ENCODE data around the gene PICALM.
"Not testable (repeated sequence)": the region's sequence is repeated elsewhere in the genome, so short reads cannot be mapped to it uniquely, and the experiment has no call there.

The PICALM gene

DNA sequence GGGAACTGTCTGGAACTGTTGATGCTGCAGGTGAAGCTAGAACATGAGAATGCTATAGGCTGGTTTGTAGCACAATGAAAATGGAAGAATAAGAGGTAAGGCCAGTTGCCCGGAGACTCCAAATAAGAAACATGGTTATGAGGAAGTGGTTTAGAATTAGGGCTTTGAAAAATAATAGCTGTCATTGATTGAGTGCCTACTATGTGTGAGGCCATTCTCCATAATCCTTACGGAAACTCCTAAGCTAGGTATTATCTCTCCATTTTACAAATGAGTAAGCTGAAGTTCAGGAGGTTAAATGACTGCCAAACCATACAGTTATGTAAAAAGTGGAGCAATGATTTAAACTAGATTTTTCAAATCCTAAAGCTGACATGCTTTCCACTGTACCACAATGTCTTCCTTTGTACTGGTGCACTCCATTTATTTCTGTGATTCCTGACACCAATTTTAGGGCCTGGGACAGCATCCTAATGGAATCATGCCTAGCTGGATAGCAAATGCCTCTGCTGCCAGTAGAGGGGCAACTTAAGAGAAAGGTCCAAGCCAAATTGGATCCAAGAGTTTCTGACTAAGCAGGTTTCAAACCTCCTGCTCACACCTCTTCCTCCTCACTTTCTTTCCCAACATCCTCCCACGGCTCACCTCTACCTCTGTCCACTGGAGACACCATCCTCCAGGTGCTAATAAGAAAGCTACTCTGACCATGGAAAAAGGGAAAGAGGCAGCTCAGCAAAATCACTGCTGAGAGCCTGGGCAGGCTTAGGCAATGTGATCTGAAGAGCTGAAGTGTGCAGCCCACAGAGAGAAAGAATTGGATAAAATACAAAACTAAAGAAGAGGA lies 46.9 kb upstream of the PICALM start:
- no peak for DNase-seq (ENCODE audit: low read depth, low spot score)
- POLR2A ChIA-PET = interaction anchor here (1.3 to 1.7 kb wide), 4 partner anchors 14 to 46 kb away, joined by 3 to 19 read pairs (median 4); partner anchors contain the start of gene PICALM
- CTCF ChIA-PET = interaction anchor here (0.9 to 2.6 kb wide), 8 partner anchors 14 to 103 kb away, joined by 3 to 11 read pairs (median 4); no protein-coding TSS in a partner anchor
- TF ChIP-seq, protein P1, sequence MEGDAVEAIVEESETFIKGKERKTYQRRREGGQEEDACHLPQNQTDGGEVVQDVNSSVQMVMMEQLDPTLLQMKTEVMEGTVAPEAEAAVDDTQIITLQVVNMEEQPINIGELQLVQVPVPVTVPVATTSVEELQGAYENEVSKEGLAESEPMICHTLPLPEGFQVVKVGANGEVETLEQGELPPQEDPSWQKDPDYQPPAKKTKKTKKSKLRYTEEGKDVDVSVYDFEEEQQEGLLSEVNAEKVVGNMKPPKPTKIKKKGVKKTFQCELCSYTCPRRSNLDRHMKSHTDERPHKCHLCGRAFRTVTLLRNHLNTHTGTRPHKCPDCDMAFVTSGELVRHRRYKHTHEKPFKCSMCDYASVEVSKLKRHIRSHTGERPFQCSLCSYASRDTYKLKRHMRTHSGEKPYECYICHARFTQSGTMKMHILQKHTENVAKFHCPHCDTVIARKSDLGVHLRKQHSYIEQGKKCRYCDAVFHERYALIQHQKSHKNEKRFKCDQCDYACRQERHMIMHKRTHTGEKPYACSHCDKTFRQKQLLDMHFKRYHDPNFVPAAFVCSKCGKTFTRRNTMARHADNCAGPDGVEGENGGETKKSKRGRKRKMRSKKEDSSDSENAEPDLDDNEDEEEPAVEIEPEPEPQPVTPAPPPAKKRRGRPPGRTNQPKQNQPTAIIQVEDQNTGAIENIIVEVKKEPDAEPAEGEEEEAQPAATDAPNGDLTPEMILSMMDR (IDR thresholded peaks at IDR 0.05; ENCODE audit: insufficient read depth, low read length, missing control alignments) = no peak
- no peak overlapping the region for H3K4me3 ChIP-seq (ENCODE audit: low read depth, low read length)

GRCh38 chr11:86108890-86109638 lies 40.2 kb upstream of the PICALM start:
- POLR2A ChIA-PET = no interaction called here

GRCh38 chr11:86108191-86108590 lies 39.3 kb upstream of the PICALM start:
- no peak for DNase-seq (ENCODE audit: low read depth, low spot score)
- CTCF ChIA-PET = interaction anchor here (1.0 to 2.2 kb wide), 4 partner anchors 9 to 283 kb away, joined by 3 to 7 read pairs (median 4); no protein-coding TSS in a partner anchor
- TF ChIP-seq, protein P1 (IDR thresholded peaks at IDR 0.05; ENCODE audit: insufficient read depth, low read length, missing control alignments) = no peak
- POLR2A ChIA-PET = no interaction called here
- no peak overlapping the region for H3K4me3 ChIP-seq (ENCODE audit: low read depth, low read length)

More at GRCh38 chr11:86108890-86109638, 40.2 kb upstream of the PICALM start:
- no peak for DNase-seq (ENCODE audit: low read depth, low spot score)
- CTCF ChIA-PET = interaction anchor here (1.0 kb wide), 2 partner anchors 67 to 284 kb away, joined by 3 to 4 read pairs; no protein-coding TSS in a partner anchor
- no peak overlapping the region for H3K4me3 ChIP-seq (ENCODE audit: low read depth, low read length)
- TF ChIP-seq, protein P1 (IDR thresholded peaks at IDR 0.05; ENCODE audit: insufficient read depth, low read length, missing control alignments) = no peak

- ChIA-PET CTCF (interaction anchor here (2.1 to 2.2 kb wide), 2 partner anchors 10 to 87 kb away, joined by 5 to 7 read pairs; no protein-coding TSS in a partner anchor), POLR2A (no interaction called here)
- no peak overlapping the region for H3K4me3 ChIP-seq (ENCODE audit: low read depth, low read length)
- TF ChIP-seq, protein P1 (IDR thresholded peaks at IDR 0.05; ENCODE audit: insufficient read depth, low read length, missing control alignments) = no peak
- DNase-seq (ENCODE audit: low read depth, low spot score) = no peak
These were observed 38.0 kb upstream of the PICALM start for GRCh38 chr11:86106916-86107315.

- DNase-seq (ENCODE audit: low read depth, low spot score); POLR2A ChIA-PET; H3K4me3 ChIP-seq (ENCODE audit: low read depth, low read length): not testable (repeated sequence)
- CTCF ChIA-PET = interaction anchor here (2.2 kb wide), 1 partner anchor 11 kb away, joined by 5 read pairs; no protein-coding TSS in a partner anchor
These were observed 37.1 kb upstream of the PICALM start for GRCh38 chr11:86106031-86106430.

DNA sequence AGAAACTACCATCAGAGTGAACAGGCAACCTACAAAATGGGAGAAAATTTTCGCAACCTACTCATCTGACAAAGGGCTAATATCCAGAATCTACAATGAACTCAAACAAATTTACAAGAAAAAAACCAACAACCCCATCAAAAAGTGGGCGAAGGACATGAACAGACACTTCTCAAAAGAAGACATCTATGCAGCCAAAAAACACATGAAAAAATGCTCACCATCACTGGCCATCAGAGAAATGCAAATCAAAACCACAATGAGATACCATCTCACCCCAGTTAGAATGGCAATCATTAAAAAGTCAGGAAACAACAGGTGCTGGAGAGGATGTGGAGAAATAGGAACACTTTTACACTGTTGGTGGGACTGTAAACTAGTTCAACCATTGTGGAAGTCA lies 36.7 kb upstream of the PICALM start:
- DNase-seq (ENCODE audit: low read depth, low spot score); CTCF ChIA-PET; POLR2A ChIA-PET; H3K4me3 ChIP-seq (ENCODE audit: low read depth, low read length): not testable (repeated sequence)

- H3K4me3 ChIP-seq (ENCODE audit: low read depth, low read length) = no peak overlapping the region
- ChIA-PET POLR2A (no interaction called here), CTCF (interaction anchor here (0.8 kb wide), 1 partner anchor 90 kb away, joined by 3 read pairs; no protein-coding TSS in a partner anchor)
- TF ChIP-seq, protein P1 (IDR thresholded peaks at IDR 0.05; ENCODE audit: insufficient read depth, low read length, missing control alignments) = no peak
- no peak for DNase-seq (ENCODE audit: low read depth, low spot score)
These were observed 34.9 kb upstream of the PICALM start for GRCh38 chr11:86103808-86104207.

Measured in AG04449 (cell line).